Measurements from ENCODE around the gene LPIN3. TPM values are rescaled to one million over a fixed set of nuclear protein-coding genes. Genes with fewer than 3 reads are reported as not detected.

Gene LPIN3
- total and polyA plus RNA-seq, 2 donors (not counting 3 experiments of a cell fraction or from before 2014, with no cell fraction given) = 2.1 to 3.0 TPM

GRCh38 chr20:41314386-41314785, 26.2 kb upstream of the LPIN3 start:
- TF ChIP-seq POLR2A (IDR thresholded peaks at IDR 0.05; ENCODE audit: low read depth, low read length) (no peak), GATA2 (IDR thresholded peaks at IDR 0.05; ENCODE audit: insufficient read depth, insufficient read length, low read depth, low read length) (no peak), EZH2 (IDR thresholded peaks at IDR 0.05; ENCODE audit: borderline replicate concordance, low read depth, low read length, severe bottlenecking) (no peak), CTCF (IDR thresholded peaks at IDR 0.05; ENCODE audit: extremely low read depth in 1 of 2, insufficient read depth in 1 of 2, low read depth in 1 of 2, low read length in 2 of 2) (no peak), JUN (IDR thresholded peaks at IDR 0.05; ENCODE audit: borderline replicate concordance, insufficient read depth, insufficient read length, low read depth) (no peak), FOS (IDR thresholded peaks at IDR 0.05; ENCODE audit: borderline replicate concordance, insufficient read depth, low read length) (no peak), MYC (IDR thresholded peaks at IDR 0.05; ENCODE audit: low read depth, low read length) (no peak), POLR2AphosphoS5 (IDR thresholded peaks at IDR 0.05; ENCODE audit: insufficient read depth, low read depth, low read length) (no peak), MAX (IDR thresholded peaks at IDR 0.05; ENCODE audit: insufficient read depth, insufficient read length) (no peak)
- H3K9me3 ChIP-seq (replicated peaks; ENCODE audit: control insufficient read depth, insufficient read depth, low read length) = no peaks in the 10 kb centered on the region
- no peak overlapping the region for H2AFZ ChIP-seq (ENCODE audit: low read depth, low read length)
- H3K36me3 ChIP-seq (ENCODE audit: control insufficient read depth in 2 of 2, extremely low read depth in 1 of 2, insufficient read depth in 2 of 2, low read length in 2 of 2) = no peaks in the 10 kb centered on the region
- H3K9me1 ChIP-seq (replicated peaks; ENCODE audit: control insufficient read depth, extremely low read depth, insufficient read depth, low read length) = no peaks in the 10 kb centered on the region
- no peak for DNase-seq (ENCODE audit: low read depth, low spot score)
- POLR2A ChIA-PET = no interaction called here
- intact Hi-C loops (cut with micrococcal nuclease) (no loop called here), dilution Hi-C loops (cut with MboI; ENCODE audit: extremely low pct_ligation_motif_present, low sequenced_read_pairs) (no loop called here)
- no TSS peak for BruUV-seq (replicated peaks)
- H3K9ac ChIP-seq (replicated peaks; ENCODE audit: extremely low read depth, insufficient read depth, low read length) = no peak overlapping the region
- H3K4me1 ChIP-seq (ENCODE audit: control insufficient read depth, extremely low read depth, insufficient read depth, low read length) = peaks cover 16% of the 10 kb centered on the region
- peaks cover 20% of the 10 kb centered on the region for H3K79me2 ChIP-seq (ENCODE audit: control insufficient read depth, insufficient read depth, low read length)
- no peaks in the 10 kb centered on the region for H3K27me3 ChIP-seq (ENCODE audit: control insufficient read depth in 2 of 2, insufficient read depth in 2 of 2, low read length in 2 of 2)
- H3K27ac ChIP-seq (ENCODE audit: insufficient read depth, low read depth, low read length) = no peak overlapping the region
- FAIRE-seq = no peak
- no peaks in the 10 kb centered on the region for H4K20me1 ChIP-seq (replicated peaks; ENCODE audit: control insufficient read depth, extremely low read depth, insufficient read depth, low read length)
- no peak overlapping the region for H3K4me3 ChIP-seq (replicated peaks in 1 of 3; ENCODE audit: insufficient read depth in 1 of 3, low read depth in 1 of 3, low read length in 3 of 3)
- H3K4me2 ChIP-seq (ENCODE audit: insufficient read depth, low read length) = no peak overlapping the region
- CTCF ChIA-PET = interaction anchor here (0.9 kb wide), 1 partner anchor 25 kb away, joined by 3 read pairs; no protein-coding TSS in a partner anchor
